ENCODE measurements around the gene NCOR2.

The NCOR2 gene

DNA sequence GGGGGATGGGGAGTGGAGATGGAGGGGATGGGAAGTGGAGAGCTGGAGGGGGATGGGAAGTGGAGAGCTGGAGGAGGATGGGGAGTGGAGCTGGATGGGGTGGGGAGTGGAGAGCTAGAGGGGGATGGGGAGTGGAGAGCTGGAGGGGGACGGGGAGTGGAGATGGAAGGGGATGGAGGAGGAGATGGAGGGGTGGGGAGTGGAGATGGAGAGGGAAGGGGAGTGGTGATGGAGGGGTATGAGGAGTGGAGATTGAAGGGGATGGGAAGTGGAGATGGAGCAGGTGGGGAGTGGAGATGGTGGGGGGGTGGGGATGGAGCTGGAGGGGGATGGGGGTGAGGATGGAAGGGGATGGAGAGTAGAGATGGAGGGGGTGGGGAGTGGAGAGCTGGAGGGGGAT lies 26.1 kb downstream of the NCOR2 start:
- no peak for FAIRE-seq

GRCh38 chr12:124539084-124540041 lies 28.0 kb downstream of the NCOR2 start:
- no peak for FAIRE-seq

GRCh38 chr12:124538194-124539082 lies 29.0 kb downstream of the NCOR2 start:
- FAIRE-seq = no peak

GRCh38 chr12:124537525-124538193 lies 29.8 kb downstream of the NCOR2 start:
- no peak for FAIRE-seq

DNA sequence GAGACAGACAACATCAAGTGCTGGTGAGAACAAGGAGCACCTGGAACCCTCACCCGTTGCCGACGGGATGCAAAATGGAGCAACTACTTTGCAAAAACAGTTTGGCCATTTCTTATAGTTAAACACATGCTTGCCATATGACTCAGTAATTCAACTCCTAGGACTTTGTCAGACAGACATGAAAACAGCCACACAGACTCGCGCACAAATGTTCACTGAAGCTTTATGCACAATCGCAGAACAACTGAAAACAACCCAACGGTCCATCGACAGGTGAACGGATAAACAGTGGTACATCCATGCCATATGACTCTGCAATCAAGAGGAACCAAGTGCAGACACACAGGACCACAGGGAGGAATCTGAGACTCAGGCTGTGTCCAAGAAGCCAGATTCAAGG lies 30.8 kb downstream of the NCOR2 start:
- no peak for FAIRE-seq

DNA sequence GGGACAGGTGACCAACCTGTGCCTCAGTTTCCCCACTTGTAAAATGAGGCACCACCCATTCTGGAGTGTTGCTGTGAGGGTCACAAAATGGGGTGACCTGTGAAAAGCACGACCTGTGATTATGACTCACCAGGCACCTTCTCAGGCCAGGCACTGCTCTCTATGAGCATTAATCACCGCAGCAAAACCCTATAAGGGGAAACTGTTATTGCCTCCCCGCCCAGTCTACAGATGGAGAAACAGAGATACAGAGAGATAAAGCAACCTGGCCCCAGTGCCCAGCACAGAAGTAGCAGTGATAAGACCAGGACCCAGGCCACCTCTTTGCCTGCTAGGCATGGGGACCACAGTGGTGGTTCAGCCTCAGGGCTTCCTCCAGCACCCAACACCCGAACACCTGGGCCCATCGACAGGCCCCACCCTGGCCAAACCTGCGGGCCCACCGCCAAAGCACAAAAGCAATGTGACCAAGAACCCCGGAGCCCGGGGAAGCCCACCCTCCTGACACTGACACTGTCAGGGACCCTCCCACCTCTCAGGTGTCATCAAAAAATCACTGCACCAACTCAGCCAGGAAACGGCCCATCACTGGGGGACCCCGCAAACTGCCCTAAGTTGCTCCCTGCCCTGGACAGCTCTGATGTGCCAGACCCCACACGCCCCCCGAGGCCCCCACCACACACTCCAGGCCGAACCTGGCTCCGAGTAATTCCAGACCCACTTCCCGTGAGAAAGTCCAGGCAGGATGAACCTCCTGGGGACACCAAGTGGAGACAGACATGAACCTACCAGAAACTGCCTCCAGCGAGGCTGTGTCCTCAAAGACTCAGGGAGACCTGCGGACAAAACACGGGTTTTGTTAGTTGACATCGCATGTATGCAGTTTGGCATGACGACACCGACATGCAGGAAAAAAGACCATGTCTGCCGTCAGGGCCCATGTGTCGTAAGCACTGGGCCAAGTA lies 32.4 kb downstream of the NCOR2 start:
- FAIRE-seq = no peak

GRCh38 chr12:124533456-124533855 lies 34.0 kb downstream of the NCOR2 start:
- no peak for FAIRE-seq

- FAIRE-seq = no peak
These were observed 34.4 kb downstream of the NCOR2 start for GRCh38 chr12:124532967-124533366.

GRCh38 chr12:124532331-124532750 lies 35.1 kb downstream of the NCOR2 start:
- no peak for FAIRE-seq

- FAIRE-seq = no peak
These were observed 35.5 kb downstream of the NCOR2 start for GRCh38 chr12:124531906-124532305.

DNA sequence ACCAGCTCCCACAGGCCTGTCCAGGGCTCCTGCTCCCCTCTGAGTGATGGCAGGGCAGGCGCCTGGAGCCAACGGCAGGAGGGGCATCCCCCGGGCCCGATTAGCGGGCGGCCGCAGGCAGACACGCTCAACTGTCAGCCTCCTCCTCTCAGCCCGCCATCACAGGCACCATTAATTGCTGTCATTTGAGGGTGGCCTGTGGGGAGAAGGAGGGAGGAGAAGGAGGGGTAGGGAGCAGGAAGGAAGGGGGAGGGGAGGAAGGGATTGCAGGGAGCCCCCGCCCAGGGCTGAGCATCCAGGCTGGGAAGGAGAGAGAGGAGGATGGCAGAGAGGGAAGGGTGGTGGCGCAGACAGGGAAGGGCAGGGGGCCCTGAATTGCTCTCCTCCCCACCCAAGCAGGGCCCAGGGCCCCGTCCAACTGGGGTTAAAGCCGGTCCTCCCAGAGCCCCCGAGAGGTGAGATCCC lies 36.1 kb downstream of the NCOR2 start:
- FAIRE-seq = no peak

- FAIRE-seq = no peak
These were observed 36.7 kb downstream of the NCOR2 start for GRCh38 chr12:124530637-124531263.

DNA sequence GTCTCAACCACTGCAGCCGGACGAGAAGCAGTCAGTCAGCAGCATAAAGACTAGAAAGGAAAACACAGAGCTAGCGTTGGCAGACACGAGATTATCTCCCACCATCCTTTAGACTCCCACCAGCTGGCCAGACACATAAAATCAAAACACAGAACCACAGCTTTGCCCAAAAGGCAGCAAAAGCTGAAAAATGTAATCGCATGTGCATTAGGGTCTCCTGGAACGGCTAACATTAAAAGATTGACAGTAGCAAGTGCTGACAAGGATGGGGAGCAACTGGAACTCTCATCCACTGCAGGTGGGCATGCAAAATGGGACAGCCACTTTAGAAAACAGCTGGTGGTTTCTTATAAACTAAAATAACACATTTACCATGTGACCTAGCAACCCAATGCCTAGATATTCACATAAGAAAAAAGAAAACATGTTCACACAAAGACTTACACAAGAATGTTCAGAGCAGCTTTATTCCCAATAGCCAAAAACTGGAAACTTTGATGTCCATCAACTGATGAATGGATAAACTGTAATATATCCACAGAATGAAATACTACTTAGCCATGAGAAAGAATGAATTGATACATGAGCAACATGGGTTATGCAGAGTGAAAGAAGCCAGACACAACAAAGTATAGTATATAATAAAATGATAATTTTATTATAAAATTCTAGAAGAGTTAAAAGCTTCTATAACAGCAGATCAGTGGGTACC lies 37.7 kb downstream of the NCOR2 start:
- FAIRE-seq = no peak

DNA sequence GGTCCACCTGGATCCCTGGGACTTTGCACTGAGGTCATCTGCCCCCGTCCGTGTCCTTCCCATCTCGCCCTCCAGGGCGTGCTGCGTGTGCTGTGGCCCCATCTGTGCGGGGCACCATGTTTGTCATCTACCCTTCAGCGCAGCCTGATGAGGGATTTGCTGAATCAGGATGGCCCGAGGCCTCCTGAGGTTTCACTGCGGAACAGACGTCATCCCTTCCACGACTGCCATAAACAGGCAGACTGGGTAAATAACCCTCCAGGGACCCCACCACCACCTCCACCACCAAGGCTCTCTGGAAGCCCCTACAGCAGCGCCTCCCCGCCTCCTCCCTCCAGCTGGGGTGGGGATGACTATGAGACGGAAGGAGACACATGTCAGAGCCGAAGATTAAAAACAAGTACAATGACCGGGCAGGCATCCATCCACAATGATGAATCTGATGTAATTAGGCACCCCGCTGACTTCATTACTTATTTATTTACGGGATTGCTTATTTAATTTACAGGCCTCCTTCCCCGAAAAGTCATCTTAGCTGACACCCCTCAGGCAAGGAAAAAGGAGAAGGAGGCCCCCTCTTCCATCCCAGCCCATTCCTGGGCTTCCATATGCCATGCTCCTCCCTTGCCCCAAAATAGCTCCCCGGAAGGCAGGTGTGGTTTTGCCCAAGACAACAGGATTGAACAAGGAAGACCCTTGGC lies 39.4 kb downstream of the NCOR2 start:
- no peak for FAIRE-seq

DNA sequence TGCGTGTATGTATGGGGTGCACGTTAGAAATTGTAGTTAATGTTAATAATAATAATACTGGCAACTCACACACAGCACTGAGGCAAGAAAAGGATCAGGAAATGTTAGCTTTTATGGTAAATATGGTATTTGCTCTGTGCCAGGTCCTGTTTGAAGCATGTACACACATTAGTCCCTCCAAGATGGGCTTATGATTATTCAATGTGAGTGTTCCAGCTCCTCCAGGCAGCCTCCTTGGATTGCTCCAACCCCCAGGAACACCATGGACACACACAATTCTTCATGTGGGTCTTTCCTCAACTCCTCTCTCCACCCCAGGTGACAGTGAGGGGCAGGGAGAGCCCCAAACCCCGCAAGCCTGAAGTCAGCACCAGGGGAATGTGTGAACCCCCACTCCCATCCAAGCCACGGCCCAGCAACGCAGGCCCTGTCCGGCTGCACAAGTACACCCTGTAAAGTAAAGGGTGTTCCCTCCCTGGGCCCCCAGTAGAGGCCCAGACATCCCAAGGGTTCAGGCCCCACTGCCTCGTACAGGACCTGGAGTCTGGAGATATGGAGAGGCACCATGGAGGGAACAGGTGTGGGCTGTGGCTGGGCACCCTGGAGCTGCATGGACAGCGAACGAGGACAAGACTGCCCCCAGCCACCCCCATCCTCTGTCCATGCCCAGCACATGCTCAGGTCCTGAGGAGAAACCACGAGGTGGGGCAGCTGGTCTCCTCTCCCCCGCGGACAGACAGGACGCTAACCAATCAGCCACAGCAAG lies 41.3 kb downstream of the NCOR2 start:
- FAIRE-seq = no peak

- FAIRE-seq = no peak
These were observed 42.0 kb downstream of the NCOR2 start for GRCh38 chr12:124525455-124525854.

DNA sequence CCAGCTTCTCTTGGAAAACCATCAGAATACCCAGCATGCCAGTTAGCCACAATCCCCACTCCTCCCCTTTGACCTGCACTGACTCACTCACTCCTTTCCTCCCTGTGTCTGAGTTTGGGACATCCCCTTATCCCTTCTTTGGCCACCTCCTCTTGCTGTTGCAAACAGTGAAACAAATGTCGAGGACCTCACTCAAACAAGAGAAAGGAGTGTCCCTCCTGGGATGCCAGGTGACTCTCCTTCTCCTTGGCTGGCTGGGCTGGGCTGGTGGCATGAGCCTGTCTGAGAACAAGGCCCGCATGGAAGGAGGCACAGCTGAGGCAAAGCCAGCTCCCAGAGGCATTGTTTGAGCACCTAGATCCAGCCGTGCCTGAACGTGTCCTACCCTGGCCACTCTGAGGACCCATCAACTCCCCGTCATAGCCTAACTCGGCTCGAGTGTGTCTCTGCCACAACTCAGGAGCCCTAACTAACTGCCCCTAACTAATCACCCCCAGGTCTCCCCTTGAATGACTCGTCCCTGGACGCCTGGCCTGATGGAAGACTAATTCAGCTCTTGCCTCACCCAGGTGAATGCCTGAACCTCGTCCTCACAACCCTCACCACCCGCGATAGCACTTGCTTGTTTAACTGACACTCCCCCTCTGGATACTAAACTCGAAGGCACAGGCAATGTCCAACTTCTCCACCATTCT lies 43.0 kb downstream of the NCOR2 start:
- no peak for FAIRE-seq

DNA sequence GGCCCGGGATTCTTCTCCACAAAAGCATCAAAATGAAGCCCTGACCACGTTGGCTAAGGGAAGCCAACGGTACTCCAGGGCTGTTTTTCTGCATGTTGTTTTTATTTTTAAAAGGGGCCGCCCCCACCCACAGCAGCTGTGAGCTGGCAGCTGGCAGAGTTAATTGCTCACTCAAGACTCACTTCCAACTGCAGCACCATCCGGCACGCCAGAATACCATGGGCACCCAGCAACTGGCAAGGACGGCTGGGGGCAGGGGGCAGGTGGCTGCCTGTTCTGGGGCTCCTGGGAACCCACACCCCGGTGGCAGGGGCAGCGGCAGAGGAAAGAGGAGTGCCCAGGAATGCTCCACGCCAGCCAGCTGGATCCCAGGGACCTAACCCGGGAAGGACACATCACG lies 44.3 kb downstream of the NCOR2 start:
- FAIRE-seq = no peak

- FAIRE-seq = no peak
These were observed 46.5 kb downstream of the NCOR2 start for GRCh38 chr12:124520907-124521306.

All from islet of Langerhans (tissue), 1 donor.